ENCODE measurements around the gene RGL4.

RGL4 gene

GRCh38 chr22:23744485-23744884 lies 53.7 kb downstream of the RGL4 start:
- H3K4me3 ChIP-seq (ENCODE audit: low read length in 2 of 2): no peak overlapping the region
- no peaks in the 10 kb centered on the region for H3K27me3 ChIP-seq (ENCODE audit: control insufficient read depth in 1 of 2, insufficient read depth in 2 of 2, low read length in 2 of 2)
- no peak overlapping the region for H3K27ac ChIP-seq (ENCODE audit: low read length)
- H3K36me3 ChIP-seq (ENCODE audit: control insufficient read depth in 2 of 2, insufficient read depth in 2 of 2, low read length in 2 of 2): peaks cover 29 to 31% of the 10 kb centered on the region in 2 donors
- H3K9ac ChIP-seq (ENCODE audit: low read length in 2 of 2): no peak overlapping the region
- H3K4me1 ChIP-seq (ENCODE audit: control insufficient read depth, insufficient read depth, low read length): peaks cover 9% of the 10 kb centered on the region
- peaks cover 0 to 9% of the 10 kb centered on the region in 2 donors for H3K9me3 ChIP-seq (ENCODE audit: control insufficient read depth in 2 of 2, low read length in 2 of 2)

- no peak overlapping the region for H3K9ac ChIP-seq (ENCODE audit: low read length in 2 of 2)
- peaks cover 17% of the 10 kb centered on the region for H3K4me1 ChIP-seq (ENCODE audit: control insufficient read depth, insufficient read depth, low read length)
- no peak overlapping the region for H3K27ac ChIP-seq (ENCODE audit: low read length)
- H3K27me3 ChIP-seq (ENCODE audit: control insufficient read depth in 1 of 2, insufficient read depth in 2 of 2, low read length in 2 of 2): no peaks in the 10 kb centered on the region
- peaks cover 29 to 31% of the 10 kb centered on the region in 2 donors for H3K36me3 ChIP-seq (ENCODE audit: control insufficient read depth in 2 of 2, insufficient read depth in 2 of 2, low read length in 2 of 2)
- peaks cover 0 to 9% of the 10 kb centered on the region in 2 donors for H3K9me3 ChIP-seq (ENCODE audit: control insufficient read depth in 2 of 2, low read length in 2 of 2)
- no peak overlapping the region for H3K4me3 ChIP-seq (ENCODE audit: low read length in 2 of 2)
These were observed 55.0 kb downstream of the RGL4 start for GRCh38 chr22:23745791-23746190.
